Stimulated activated CD8-positive, alpha-beta memory T cell treated with anti-CD3 and anti-CD28 coated beads, Interleukin-4, amount 100 ng/mL, for 4 hours (primary cell): ENCODE results near the gene NTM.

ENCODE experiments used
- DNase-seq, 2 donors: peaks; one replicate each; pipeline ENCODE4 v3.0.0-alpha.2; 2020; ENCODE audit warnings: low read depth in 2 of 2, low spot score in 1 of 2

The NTM gene

GRCh38 chr11:131850507-131850906 is 480.1 kb downstream of the NTM start:
- DNase-seq = no peak

GRCh38 chr11:131851964-131852755 is 481.7 kb downstream of the NTM start:
- no peak for DNase-seq

- DNase-seq = no peak
Measured at GRCh38 chr11:131852757-131853156, 482.3 kb downstream of the NTM start.

- DNase-seq = no peak
Measured at GRCh38 chr11:131854391-131854790, 484.0 kb downstream of the NTM start.

GRCh38 chr11:131855320-131855719 is 484.9 kb downstream of the NTM start:
- DNase-seq = no peak

GRCh38 chr11:131857246-131857645 is 486.8 kb downstream of the NTM start:
- no peak for DNase-seq

GRCh38 chr11:131858505-131858904 is 488.1 kb downstream of the NTM start:
- no peak for DNase-seq

GRCh38 chr11:131859538-131860210 is 489.3 kb downstream of the NTM start:
- no peak for DNase-seq

- DNase-seq = no peak
Measured at GRCh38 chr11:131864228-131864627, 493.8 kb downstream of the NTM start.

GRCh38 chr11:131865860-131866259 is 495.4 kb downstream of the NTM start:
- no peak for DNase-seq

GRCh38 chr11:131866535-131867400 is 496.4 kb downstream of the NTM start:
- DNase-seq = no peak

- DNase-seq = no peak
Measured at GRCh38 chr11:131867457-131868257, 497.2 kb downstream of the NTM start.

GRCh38 chr11:131868629-131869507 is 498.5 kb downstream of the NTM start:
- DNase-seq = no peak

GRCh38 chr11:131870305-131870704 is 499.9 kb downstream of the NTM start:
- no peak for DNase-seq

GRCh38 chr11:131871006-131871405 is 500.6 kb downstream of the NTM start:
- DNase-seq = no peak

GRCh38 chr11:131874070-131874469 is 503.7 kb downstream of the NTM start:
- no peak for DNase-seq

- no peak for DNase-seq
Measured at GRCh38 chr11:131875611-131876010, 505.2 kb downstream of the NTM start.

- no peak for DNase-seq
Measured at GRCh38 chr11:131877246-131877942, 507.0 kb downstream of the NTM start.

GRCh38 chr11:131880316-131880715 is 509.9 kb downstream of the NTM start:
- no peak for DNase-seq
